ENCODE data around the gene BBS12. TPM values are rescaled to one million over a fixed set of nuclear protein-coding genes. Genes with fewer than 3 reads are reported as not detected.

The BBS12 gene
- polyA plus RNA-seq, 1 experiment: 1.9 TPM

- no peak for DNase-seq (ENCODE audit: low read depth)
- Histone ChIP-seq H3K36me3 (ENCODE audit: control insufficient read depth, insufficient read depth, low read length) (no peaks in the 10 kb centered on the region), H3K4me3 (ENCODE audit: low read depth, low read length) (no peak overlapping the region), H3K27me3 (ENCODE audit: control insufficient read depth, insufficient read depth, low read length) (no peaks in the 10 kb centered on the region)
- ChIA-PET CTCF (no interaction called here), POLR2A (interaction anchor here (0.6 to 0.7 kb wide), 2 partner anchors 30 to 33 kb away, joined by 3 to 14 read pairs; no protein-coding TSS in a partner anchor)
- TF ChIP-seq CTCF (IDR thresholded peaks at IDR 0.05; ENCODE audit: insufficient read depth, low read depth, low read length): no peak
Measured at GRCh38 chr4:122793811-122794210, 61.3 kb downstream of the BBS12 start.

Other genes starting within 250 kb of the BBS12 start
- not detected in 2 replicates for gene IL21, start 111.6 kb upstream of the BBS12 start, polyA plus RNA-seq (2011; rRNA removed)
- 72.7 and 192 TPM in 2 replicates for gene FGF2, start 94.1 kb downstream of the BBS12 start, polyA plus RNA-seq (2011; rRNA removed)
- gene NUDT6, start 189.9 kb downstream of the BBS12 start, polyA plus RNA-seq (2011; rRNA removed): 2.4 and 4.3 TPM in 2 replicates